ENCODE results near the gene SOWAHD. TPM values are rescaled to one million over a fixed set of nuclear protein-coding genes. Genes with fewer than 3 reads are reported as not detected.

The SOWAHD gene
- total RNA-seq: not detected

- H3K4me1 ChIP-seq: no peaks in the 10 kb centered on the region
- no peaks in the 10 kb centered on the region for H3K36me3 ChIP-seq
- no peak for TF ChIP-seq CTCF (IDR thresholded peaks at IDR 0.05)
- intact Hi-C loops (cut with DNase I): no loop called here
- no peaks in the 10 kb centered on the region for H3K9me3 ChIP-seq
- H3K27ac ChIP-seq: no peak within 1 kb of the TSS
- no peak for DNase-seq (ENCODE audit: low spot score in 2 of 2)
- H3K4me3 ChIP-seq: peak within 1 kb of the TSS; percentile 45 to 62
- H3K27me3 ChIP-seq: no peaks in the 10 kb centered on the region
Observed at GRCh38 chrX:119757979-119758730, at the start of gene SOWAHD. Gene SOWAHD, plus strand, starts transcription at chrX:119758588. Its CDS starts 80 bp downstream, at chrX:119758668.

GRCh38 chrX:119708936-119709335 is 49.5 kb upstream of the SOWAHD start:
- no peaks in the 10 kb centered on the region for H3K27me3 ChIP-seq
- DNase-seq (ENCODE audit: low spot score in 2 of 2): no peak
- H3K36me3 ChIP-seq: no peaks in the 10 kb centered on the region
- H3K9me3 ChIP-seq: no peaks in the 10 kb centered on the region
- no peak overlapping the region for H3K27ac ChIP-seq
- intact Hi-C loops (cut with DNase I): no loop called here
- H3K4me3 ChIP-seq: no peak overlapping the region
- H3K4me1 ChIP-seq: no peaks in the 10 kb centered on the region
- no peak for TF ChIP-seq CTCF (IDR thresholded peaks at IDR 0.05)

GRCh38 chrX:119709630-119710029 is 48.8 kb upstream of the SOWAHD start:
- H3K27ac ChIP-seq: no peak overlapping the region
- H3K9me3 ChIP-seq: no peaks in the 10 kb centered on the region
- no peaks in the 10 kb centered on the region for H3K36me3 ChIP-seq
- TF ChIP-seq CTCF (IDR thresholded peaks at IDR 0.05): no peak
- H3K4me1 ChIP-seq: no peaks in the 10 kb centered on the region
- DNase-seq (ENCODE audit: low spot score in 2 of 2): no peak
- intact Hi-C loops (cut with DNase I): no loop called here
- H3K4me3 ChIP-seq: no peak overlapping the region
- no peaks in the 10 kb centered on the region for H3K27me3 ChIP-seq

GRCh38 chrX:119721487-119721886 is 36.9 kb upstream of the SOWAHD start:
- Histone ChIP-seq H3K27ac (no peak overlapping the region), H3K9me3 (no peaks in the 10 kb centered on the region), H3K4me1 (no peaks in the 10 kb centered on the region), H3K27me3 (no peaks in the 10 kb centered on the region), H3K4me3 (no peak overlapping the region), H3K36me3 (no peaks in the 10 kb centered on the region)
- no peak for TF ChIP-seq CTCF (IDR thresholded peaks at IDR 0.05)
- no peak for DNase-seq (ENCODE audit: low spot score in 2 of 2)
- intact Hi-C loops (cut with DNase I): no loop called here

- Histone ChIP-seq H3K27me3 (no peaks in the 10 kb centered on the region), H3K9me3 (no peaks in the 10 kb centered on the region), H3K36me3 (no peaks in the 10 kb centered on the region), H3K4me1 (no peaks in the 10 kb centered on the region), H3K27ac (no peak overlapping the region), H3K4me3 (no peak overlapping the region)
- no peak for DNase-seq (ENCODE audit: low spot score in 2 of 2)
- intact Hi-C loops (cut with DNase I): no loop called here
- no peak for TF ChIP-seq CTCF (IDR thresholded peaks at IDR 0.05)
Observed at GRCh38 chrX:119721926-119722325, 36.5 kb upstream of the SOWAHD start.

Data from ascending aorta (tissue), 2 donors.